ENCODE results near the gene NOM1. TPM values are rescaled to one million over a fixed set of nuclear protein-coding genes. Genes with fewer than 3 reads are reported as not detected.

NOM1 gene
- total RNA-seq, 2 experiments from 2014 or later = 25.5 to 27.6 TPM

- no peak for TF ChIP-seq CTCF (IDR thresholded peaks at IDR 0.05)
- no peaks in the 10 kb centered on the region for H3K9me3 Mint-ChIP-seq
- H3K4me1 Mint-ChIP-seq (ENCODE audit: low read depth) = no peaks in the 10 kb centered on the region
- Histone ChIP-seq H3K27me3 (ENCODE audit: control insufficient read depth in 1 of 2, insufficient read depth in 2 of 2, low read length in 2 of 2) (no peaks in the 10 kb centered on the region), H3K27ac (ENCODE audit: low read depth in 1 of 2, low read length in 2 of 2) (no peak overlapping the region), H3K9me3 (ENCODE audit: control insufficient read depth in 1 of 2, insufficient read depth in 1 of 2, low read length in 2 of 2) (no peaks in the 10 kb centered on the region), H3K4me1 (ENCODE audit: insufficient read depth, low read length) (no peaks in the 10 kb centered on the region), H3K4me3 (ENCODE audit: low read length) (no peak overlapping the region), H3K36me3 (ENCODE audit: insufficient read depth, low read length) (peaks cover 91% of the 10 kb centered on the region)
- H3K27me3 Mint-ChIP-seq = no peaks in the 10 kb centered on the region
- ChIA-PET CTCF (no interaction called here), POLR2A (no interaction called here)
- H3K4me3 Mint-ChIP-seq = no peak overlapping the region
- intact Hi-C loops (cut with DNase I, micrococcal nuclease) = no loop called here
- peaks cover 97% of the 10 kb centered on the region for H3K36me3 Mint-ChIP-seq (ENCODE audit: low read depth)
- no peak for ATAC-seq (ENCODE audit: poor library complexity)
- no peak for DNase-seq
- H3K27ac Mint-ChIP-seq = no peak overlapping the region
Measured at GRCh38 chr7:156962897-156963296, 13.4 kb downstream of the NOM1 start.

GRCh38 chr7:156963472-156963871, 14.0 kb downstream of the NOM1 start:
- ChIA-PET CTCF (no interaction called here), POLR2A (no interaction called here)
- Mint-ChIP-seq H3K27ac (no peak overlapping the region), H3K9me3 (no peaks in the 10 kb centered on the region), H3K4me3 (no peak overlapping the region), H3K4me1 (ENCODE audit: low read depth) (no peaks in the 10 kb centered on the region), H3K27me3 (no peaks in the 10 kb centered on the region), H3K36me3 (ENCODE audit: low read depth) (peaks cover 97% of the 10 kb centered on the region)
- DNase-seq = no peak
- Histone ChIP-seq H3K9me3 (ENCODE audit: control insufficient read depth in 1 of 2, insufficient read depth in 1 of 2, low read length in 2 of 2) (no peaks in the 10 kb centered on the region), H3K27ac (ENCODE audit: low read depth in 1 of 2, low read length in 2 of 2) (no peak overlapping the region), H3K4me3 (ENCODE audit: low read length) (no peak overlapping the region), H3K27me3 (ENCODE audit: control insufficient read depth in 1 of 2, insufficient read depth in 2 of 2, low read length in 2 of 2) (no peaks in the 10 kb centered on the region), H3K4me1 (ENCODE audit: insufficient read depth, low read length) (no peaks in the 10 kb centered on the region), H3K36me3 (ENCODE audit: insufficient read depth, low read length) (peaks cover 90% of the 10 kb centered on the region)
- ATAC-seq (ENCODE audit: poor library complexity) = no peak
- intact Hi-C loops (cut with DNase I, micrococcal nuclease) = no loop called here
- no peak for TF ChIP-seq CTCF (IDR thresholded peaks at IDR 0.05)

- Mint-ChIP-seq H3K4me1 (ENCODE audit: low read depth) (no peaks in the 10 kb centered on the region), H3K36me3 (ENCODE audit: low read depth) (peaks cover 99% of the 10 kb centered on the region), H3K9me3 (no peaks in the 10 kb centered on the region), H3K4me3 (no peak overlapping the region), H3K27ac (no peak overlapping the region), H3K27me3 (no peaks in the 10 kb centered on the region)
- TF ChIP-seq CTCF (IDR thresholded peaks at IDR 0.05) = no peak
- POLR2A ChIA-PET = no interaction called here
- intact Hi-C loops (cut with DNase I, micrococcal nuclease) = no loop called here
- CTCF ChIA-PET = no interaction called here
- Histone ChIP-seq H3K27ac (ENCODE audit: low read depth in 1 of 2, low read length in 2 of 2) (no peak overlapping the region), H3K4me3 (ENCODE audit: low read length) (no peak overlapping the region), H3K4me1 (ENCODE audit: insufficient read depth, low read length) (no peaks in the 10 kb centered on the region), H3K9me3 (ENCODE audit: control insufficient read depth in 1 of 2, insufficient read depth in 1 of 2, low read length in 2 of 2) (no peaks in the 10 kb centered on the region), H3K27me3 (ENCODE audit: control insufficient read depth in 1 of 2, insufficient read depth in 2 of 2, low read length in 2 of 2) (no peaks in the 10 kb centered on the region), H3K36me3 (ENCODE audit: insufficient read depth, low read length) (peaks cover 79% of the 10 kb centered on the region)
- DNase-seq (no peak), ATAC-seq (ENCODE audit: poor library complexity) (no peak)
Measured at GRCh38 chr7:156964971-156965370, 15.5 kb downstream of the NOM1 start.
